Activated T-helper 17 cell treated with anti-CD3 and anti-CD28 coated beads, Interleukin-2, amount 50 U/mL, for 72 hours (primary cell): ENCODE measurements around the gene TRAPPC2. TPM values are rescaled to one million over a fixed set of nuclear protein-coding genes. Genes with fewer than 3 reads are reported as not detected.

Experiments used
- ATAC-seq: fragments of 150-1000 bp; cut with Tn5 transposase; replicated peaks from 2 replicates; pipeline ENCODE4 v1.10.0; 2021; ENCODE audit warnings: mild to moderate bottlenecking, moderate library complexity
- H3K27ac Mint-ChIP-seq: one replicate; pipeline ENCODE4 v1.8.0; 2022; ENCODE audit warnings: mixed read lengths
- H3K27me3 Mint-ChIP-seq: one replicate; pipeline ENCODE4 v1.8.0; 2022; ENCODE audit warnings: mixed read lengths
- H3K36me3 Mint-ChIP-seq: one replicate; pipeline ENCODE4 v1.8.0; 2022; ENCODE audit warnings: low read depth, mild to moderate bottlenecking, mixed read lengths
- H3K4me1 Mint-ChIP-seq: one replicate; pipeline ENCODE4 v1.8.0; 2022; ENCODE audit warnings: mixed read lengths
- H3K4me3 Mint-ChIP-seq: one replicate; pipeline ENCODE4 v1.8.0; 2022; ENCODE audit warnings: mild to moderate bottlenecking, mixed read lengths
- H3K9me3 Mint-ChIP-seq: one replicate; pipeline ENCODE4 v1.8.0; 2022; ENCODE audit warnings: mixed read lengths
- total RNA-seq, 2 donors: library from RNA; stranded (reverse); gene quantifications; one replicate each; pipeline ENCODE4 v1.2.3, GENCODE V29; 2022

Gene TRAPPC2
- total RNA-seq = 10 to 100 TPM; 21.1 to 23.4 TPM

- peak within 1 kb of the TSS; percentile 96 for H3K27ac Mint-ChIP-seq
- peak; percentile 97 for ATAC-seq
- peaks cover 22% of the 10 kb centered on the region for H3K4me1 Mint-ChIP-seq
- peaks cover 84% of the 10 kb centered on the region for H3K36me3 Mint-ChIP-seq
- H3K4me3 Mint-ChIP-seq = peak within 1 kb of the TSS; percentile 99
- no peaks in the 10 kb centered on the region for H3K27me3 Mint-ChIP-seq
- H3K9me3 Mint-ChIP-seq = no peaks in the 10 kb centered on the region
Observed at GRCh38 chrX:13734278-13735172, at the start of gene TRAPPC2, which contains the start of gene OFD1. Gene TRAPPC2 (minus strand): TSS chrX:13734620. CDS start chrX:13719963, 14,657 bp downstream. Gene OFD1 (plus strand): TSS chrX:13734748. CDS start chrX:13735072, 324 bp downstream.

- H3K27me3 Mint-ChIP-seq = no peaks in the 10 kb centered on the region
- no peaks in the 10 kb centered on the region for H3K4me1 Mint-ChIP-seq
- no peak overlapping the region for H3K27ac Mint-ChIP-seq
- H3K36me3 Mint-ChIP-seq = peaks cover 6% of the 10 kb centered on the region
- no peak for ATAC-seq
- no peaks in the 10 kb centered on the region for H3K9me3 Mint-ChIP-seq
- H3K4me3 Mint-ChIP-seq = no peak overlapping the region
Observed at GRCh38 chrX:13780868-13781427, 46.5 kb upstream of the TRAPPC2 start.

GRCh38 chrX:13778916-13779315 is 44.5 kb upstream of the TRAPPC2 start:
- Mint-ChIP-seq H3K36me3 (peaks cover 23% of the 10 kb centered on the region), H3K27me3 (no peaks in the 10 kb centered on the region), H3K4me1 (no peaks in the 10 kb centered on the region), H3K27ac (peak overlapping the region; percentile 48), H3K9me3 (no peaks in the 10 kb centered on the region), H3K4me3 (no peak overlapping the region)
- peak; percentile 63 for ATAC-seq

GRCh38 chrX:13776387-13776786 is 42.0 kb upstream of the TRAPPC2 start:
- no peak overlapping the region for H3K4me3 Mint-ChIP-seq
- ATAC-seq = no peak
- H3K36me3 Mint-ChIP-seq = peaks cover 46% of the 10 kb centered on the region
- H3K27ac Mint-ChIP-seq = no peak overlapping the region
- H3K9me3 Mint-ChIP-seq = no peaks in the 10 kb centered on the region
- no peaks in the 10 kb centered on the region for H3K27me3 Mint-ChIP-seq
- H3K4me1 Mint-ChIP-seq = no peaks in the 10 kb centered on the region

GRCh38 chrX:13775837-13776236 is 41.4 kb upstream of the TRAPPC2 start:
- Mint-ChIP-seq H3K4me3 (no peak overlapping the region), H3K9me3 (no peaks in the 10 kb centered on the region), H3K27ac (no peak overlapping the region), H3K4me1 (no peaks in the 10 kb centered on the region), H3K27me3 (no peaks in the 10 kb centered on the region), H3K36me3 (peaks cover 52% of the 10 kb centered on the region)
- no peak for ATAC-seq

- no peaks in the 10 kb centered on the region for H3K4me1 Mint-ChIP-seq
Observed at GRCh38 chrX:13774696-13775095, 40.3 kb upstream of the TRAPPC2 start.

GRCh38 chrX:13770013-13770535 is 35.7 kb upstream of the TRAPPC2 start:
- Mint-ChIP-seq H3K27ac (no peak overlapping the region), H3K36me3 (peaks cover 98% of the 10 kb centered on the region), H3K9me3 (no peaks in the 10 kb centered on the region), H3K4me3 (no peak overlapping the region), H3K4me1 (peaks cover 5% of the 10 kb centered on the region), H3K27me3 (no peaks in the 10 kb centered on the region)
- no peak for ATAC-seq

More at GRCh38 chrX:13774696-13775095, 40.3 kb upstream of the TRAPPC2 start:
- Mint-ChIP-seq H3K27me3 (no peaks in the 10 kb centered on the region), H3K27ac (no peak overlapping the region), H3K4me3 (no peak overlapping the region), H3K36me3 (peaks cover 63% of the 10 kb centered on the region), H3K9me3 (no peaks in the 10 kb centered on the region)
- ATAC-seq = no peak

- peaks cover 98% of the 10 kb centered on the region for H3K36me3 Mint-ChIP-seq
- H3K4me1 Mint-ChIP-seq = peaks cover 5% of the 10 kb centered on the region
- no peak overlapping the region for H3K27ac Mint-ChIP-seq
- no peak for ATAC-seq
- H3K4me3 Mint-ChIP-seq = no peak overlapping the region
- no peaks in the 10 kb centered on the region for H3K27me3 Mint-ChIP-seq
- no peaks in the 10 kb centered on the region for H3K9me3 Mint-ChIP-seq
Observed at GRCh38 chrX:13768939-13769338, 34.5 kb upstream of the TRAPPC2 start.

GRCh38 chrX:13764765-13765164 is 30.3 kb upstream of the TRAPPC2 start:
- peaks cover 10% of the 10 kb centered on the region for H3K4me1 Mint-ChIP-seq
- no peak overlapping the region for H3K4me3 Mint-ChIP-seq
- no peak for ATAC-seq
- no peaks in the 10 kb centered on the region for H3K9me3 Mint-ChIP-seq
- no peak overlapping the region for H3K27ac Mint-ChIP-seq
- H3K27me3 Mint-ChIP-seq = no peaks in the 10 kb centered on the region
- peaks cover 99% of the 10 kb centered on the region for H3K36me3 Mint-ChIP-seq

- peaks cover 10% of the 10 kb centered on the region for H3K4me1 Mint-ChIP-seq
- H3K27ac Mint-ChIP-seq = no peak overlapping the region
- no peak for ATAC-seq
- no peaks in the 10 kb centered on the region for H3K27me3 Mint-ChIP-seq
- no peak overlapping the region for H3K4me3 Mint-ChIP-seq
- no peaks in the 10 kb centered on the region for H3K9me3 Mint-ChIP-seq
- H3K36me3 Mint-ChIP-seq = peaks cover 98% of the 10 kb centered on the region
Observed at GRCh38 chrX:13764281-13764680, 29.9 kb upstream of the TRAPPC2 start.

GRCh38 chrX:13763489-13763888 is 29.1 kb upstream of the TRAPPC2 start:
- no peak for ATAC-seq
- Mint-ChIP-seq H3K9me3 (no peaks in the 10 kb centered on the region), H3K36me3 (peaks cover 98% of the 10 kb centered on the region), H3K4me3 (no peak overlapping the region), H3K27me3 (no peaks in the 10 kb centered on the region), H3K4me1 (peaks cover 10% of the 10 kb centered on the region), H3K27ac (no peak overlapping the region)

GRCh38 chrX:13761606-13762414 is 27.4 kb upstream of the TRAPPC2 start:
- Mint-ChIP-seq H3K9me3 (no peaks in the 10 kb centered on the region), H3K27me3 (no peaks in the 10 kb centered on the region), H3K4me1 (peaks cover 15% of the 10 kb centered on the region), H3K36me3 (peaks cover 96% of the 10 kb centered on the region), H3K27ac (no peak overlapping the region), H3K4me3 (no peak overlapping the region)
- ATAC-seq = peak; percentile 82

- Mint-ChIP-seq H3K9me3 (no peaks in the 10 kb centered on the region), H3K27ac (no peak overlapping the region), H3K27me3 (no peaks in the 10 kb centered on the region), H3K4me3 (no peak overlapping the region), H3K36me3 (peaks cover 96% of the 10 kb centered on the region), H3K4me1 (peaks cover 10% of the 10 kb centered on the region)
- no peak for ATAC-seq
Observed at GRCh38 chrX:13760426-13760825, 26.0 kb upstream of the TRAPPC2 start.

GRCh38 chrX:13759152-13759718 is 24.8 kb upstream of the TRAPPC2 start:
- H3K4me1 Mint-ChIP-seq = peaks cover 10% of the 10 kb centered on the region
- H3K27ac Mint-ChIP-seq = no peak overlapping the region
- H3K27me3 Mint-ChIP-seq = no peaks in the 10 kb centered on the region
- H3K9me3 Mint-ChIP-seq = no peaks in the 10 kb centered on the region
- no peak overlapping the region for H3K4me3 Mint-ChIP-seq
- peaks cover 94% of the 10 kb centered on the region for H3K36me3 Mint-ChIP-seq
- ATAC-seq = no peak
